Right hindlimb (tissue), 1 donor: Measurements from ENCODE around the gene KNSTRN.

Experiments used
- DNase-seq: peaks from one replicate; pipeline ENCODE4 v3.0.0-alpha.2; 2018

Gene KNSTRN

DNA sequence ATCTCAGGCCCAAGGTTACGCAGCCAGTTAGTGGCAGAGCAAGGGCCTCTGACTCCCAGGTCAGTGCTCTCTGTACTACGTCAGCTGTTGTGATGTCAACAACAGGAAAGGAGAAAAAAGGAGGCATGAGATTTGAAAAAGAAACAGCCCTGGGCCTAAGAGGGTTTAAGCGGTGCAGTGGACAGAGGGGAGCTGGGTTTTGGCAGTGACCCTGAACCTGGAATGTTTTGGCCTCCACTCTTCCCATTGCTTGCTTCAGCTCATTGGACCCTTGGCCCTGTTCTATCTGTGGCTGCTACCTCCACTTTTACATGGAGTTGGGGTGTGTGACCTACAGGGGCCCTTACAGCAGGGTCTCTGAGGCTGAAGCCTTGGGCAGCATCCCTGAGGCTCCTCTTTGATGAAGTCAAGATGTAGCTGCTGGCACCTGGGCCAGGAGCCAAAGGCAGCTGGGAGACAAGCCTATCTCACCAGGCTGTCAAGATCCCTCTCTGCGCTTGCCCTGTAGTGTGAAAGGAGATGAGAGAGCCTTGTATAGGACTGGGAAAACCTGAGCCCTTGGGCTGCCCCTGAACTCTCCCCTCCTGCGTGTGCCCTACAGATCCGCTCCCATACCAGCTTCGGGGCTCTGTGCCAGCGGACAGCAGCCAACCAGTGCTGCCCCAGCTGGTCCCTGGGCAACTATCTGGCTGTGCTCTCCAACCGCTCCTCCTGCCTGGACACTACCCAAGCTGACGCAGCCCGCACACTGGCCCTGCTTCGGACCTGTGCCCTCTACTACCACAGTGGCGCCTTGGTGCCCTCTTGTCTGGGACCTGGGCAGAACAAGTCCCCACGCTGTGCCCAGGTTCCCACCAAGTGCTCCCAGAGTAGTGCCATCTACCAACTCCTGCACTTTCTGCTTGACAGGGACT, 15.8 kb upstream of the KNSTRN start:
- DNase-seq: peak; percentile 51

DNA sequence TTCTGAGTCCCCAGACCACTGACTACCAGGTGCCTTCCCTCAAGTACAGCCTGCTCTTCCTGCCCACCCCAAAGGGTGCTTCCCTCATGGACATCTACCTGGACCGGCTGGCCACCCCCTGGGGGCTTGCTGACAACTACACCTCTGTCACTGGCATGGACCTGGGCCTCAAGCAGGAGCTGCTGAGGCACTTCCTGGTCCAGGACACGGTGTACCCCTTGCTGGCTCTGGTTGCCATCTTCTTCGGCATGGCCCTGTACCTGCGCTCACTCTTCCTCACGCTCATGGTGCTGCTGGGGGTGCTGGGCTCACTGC, 15.2 kb upstream of the KNSTRN start:
- no peak for DNase-seq

DNA sequence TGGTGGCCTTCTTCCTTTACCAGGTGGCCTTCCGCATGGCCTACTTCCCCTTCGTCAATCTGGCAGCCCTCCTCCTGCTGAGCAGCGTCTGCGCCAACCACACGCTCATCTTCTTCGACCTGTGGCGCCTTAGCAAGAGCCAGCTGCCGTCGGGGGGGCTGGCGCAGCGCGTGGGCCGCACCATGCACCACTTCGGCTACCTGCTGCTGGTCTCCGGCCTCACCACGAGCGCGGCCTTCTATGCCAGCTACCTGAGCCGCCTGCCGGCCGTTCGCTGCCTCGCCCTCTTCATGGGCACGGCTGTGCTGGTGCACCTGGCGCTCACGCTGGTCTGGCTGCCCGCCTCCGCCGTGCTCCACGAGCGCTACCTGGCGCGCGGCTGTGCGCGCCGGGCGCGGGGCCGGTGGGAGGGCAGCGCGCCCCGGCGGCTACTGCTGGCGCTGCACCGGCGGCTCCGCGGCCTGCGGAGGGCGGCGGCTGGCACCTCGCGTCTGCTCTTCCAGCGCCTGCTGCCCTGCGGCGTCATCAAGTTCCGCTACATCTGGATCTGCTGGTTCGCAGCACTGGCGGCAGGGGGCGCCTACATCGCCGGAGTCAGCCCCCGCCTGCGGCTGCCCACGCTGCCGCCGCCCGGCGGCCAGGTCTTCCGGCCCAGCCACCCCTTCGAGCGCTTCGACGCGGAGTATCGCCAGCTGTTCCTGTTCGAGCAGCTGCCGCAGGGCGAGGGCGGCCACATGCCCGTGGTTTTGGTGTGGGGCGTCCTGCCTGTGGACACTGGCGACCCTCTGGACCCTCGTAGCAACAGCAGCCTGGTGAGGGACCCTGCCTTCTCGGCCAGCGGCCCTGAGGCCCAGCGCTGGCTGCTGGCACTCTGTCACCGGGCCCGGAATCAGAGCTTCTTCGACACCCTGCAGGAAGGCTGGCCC, 14.6 kb upstream of the KNSTRN start:
- DNase-seq: peak; percentile 88

DNA sequence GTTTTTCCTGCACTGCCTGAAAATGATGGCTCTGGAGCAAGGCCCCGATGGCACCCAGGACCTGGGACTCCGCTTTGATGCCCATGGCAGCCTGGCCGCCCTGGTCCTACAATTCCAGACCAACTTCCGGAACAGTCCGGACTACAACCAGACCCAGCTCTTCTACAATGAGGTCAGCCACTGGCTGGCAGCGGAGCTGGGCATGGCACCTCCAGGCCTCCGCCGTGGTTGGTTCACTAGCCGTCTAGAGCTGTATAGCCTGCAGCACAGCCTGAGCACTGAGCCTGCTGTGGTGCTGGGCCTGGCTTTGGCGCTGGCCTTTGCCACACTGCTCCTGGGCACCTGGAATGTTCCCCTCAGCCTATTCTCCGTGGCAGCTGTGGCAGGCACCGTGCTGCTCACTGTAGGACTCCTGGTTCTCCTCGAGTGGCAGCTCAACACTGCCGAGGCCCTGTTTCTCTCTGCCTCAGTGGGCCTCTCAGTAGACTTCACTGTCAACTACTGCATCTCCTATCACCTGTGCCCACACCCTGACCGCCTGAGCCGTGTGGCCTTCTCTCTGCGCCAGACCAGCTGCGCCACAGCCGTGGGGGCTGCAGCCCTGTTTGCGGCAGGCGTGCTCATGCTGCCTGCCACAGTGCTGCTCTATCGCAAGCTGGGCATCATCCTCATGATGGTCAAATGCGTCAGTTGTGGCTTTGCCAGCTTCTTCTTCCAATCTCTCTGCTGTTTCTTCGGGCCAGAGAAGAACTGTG, 13.6 kb upstream of the KNSTRN start:
- DNase-seq: no peak

- DNase-seq: no peak
Measured at GRCh38 chr15:40369474-40369869, 13.0 kb upstream of the KNSTRN start.

- no peak for DNase-seq
Measured at GRCh38 chr15:40369971-40370370, 12.6 kb upstream of the KNSTRN start.

- no peak for DNase-seq
Measured at GRCh38 chr15:40372981-40373380, 9.5 kb upstream of the KNSTRN start.

DNA sequence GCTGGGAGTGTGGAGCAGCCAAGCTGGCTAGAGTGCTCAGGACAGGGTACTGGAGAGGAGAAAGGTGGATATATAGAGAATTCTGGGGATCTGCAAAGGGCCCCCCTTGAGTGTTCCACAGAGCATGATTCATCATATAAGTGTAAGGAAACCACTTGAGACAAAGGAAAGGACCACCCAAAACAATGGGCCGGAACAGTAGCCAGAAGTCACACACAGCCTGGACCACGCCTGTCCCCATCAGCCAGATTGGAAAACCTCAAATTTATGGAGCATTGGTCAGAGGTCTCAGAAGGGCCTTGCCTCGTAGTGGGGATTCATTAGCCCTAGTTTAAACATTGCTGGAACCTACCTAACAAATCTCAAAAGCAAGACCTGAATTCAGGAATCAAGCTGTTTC, 4.9 kb upstream of the KNSTRN start:
- DNase-seq: no peak

DNA sequence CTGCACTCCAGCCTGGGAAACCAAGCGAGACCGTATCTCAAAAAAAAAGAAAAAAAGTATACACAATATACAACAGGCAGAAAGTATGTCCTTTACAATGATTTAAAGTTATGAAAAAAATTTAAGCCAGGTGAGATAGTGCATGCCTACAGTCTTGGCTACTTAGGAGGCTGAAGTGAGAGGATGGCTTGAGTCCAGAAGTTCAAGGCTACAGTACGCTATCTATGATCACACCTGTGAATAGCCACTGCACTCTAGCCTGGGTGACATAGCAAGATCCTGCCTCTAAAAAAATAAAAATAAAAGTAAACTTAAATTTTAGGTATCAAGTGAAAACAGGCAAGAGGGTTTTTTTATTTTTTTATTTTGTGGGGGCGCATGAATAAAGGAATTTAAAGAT, 3.1 kb upstream of the KNSTRN start:
- DNase-seq: no peak

DNA sequence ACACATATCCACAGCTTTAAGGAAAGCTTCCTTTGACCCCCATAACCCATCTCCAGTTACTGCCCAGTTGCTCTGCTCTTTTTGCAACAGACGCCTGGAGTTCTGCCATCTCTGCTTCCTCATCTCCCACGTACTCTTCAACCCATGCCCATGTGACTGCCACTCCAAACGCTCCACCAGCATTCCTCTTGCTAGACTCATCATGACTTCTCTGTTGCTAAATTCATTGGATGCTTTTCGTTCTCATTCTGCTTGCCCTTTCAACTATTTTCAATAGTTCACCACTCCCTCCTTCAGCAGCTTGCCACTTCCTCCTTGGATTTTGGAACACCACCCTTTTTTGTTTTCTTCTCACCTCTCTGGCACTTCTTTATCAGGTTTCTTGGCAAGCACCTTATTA, 2.7 kb upstream of the KNSTRN start:
- DNase-seq: no peak

DNA sequence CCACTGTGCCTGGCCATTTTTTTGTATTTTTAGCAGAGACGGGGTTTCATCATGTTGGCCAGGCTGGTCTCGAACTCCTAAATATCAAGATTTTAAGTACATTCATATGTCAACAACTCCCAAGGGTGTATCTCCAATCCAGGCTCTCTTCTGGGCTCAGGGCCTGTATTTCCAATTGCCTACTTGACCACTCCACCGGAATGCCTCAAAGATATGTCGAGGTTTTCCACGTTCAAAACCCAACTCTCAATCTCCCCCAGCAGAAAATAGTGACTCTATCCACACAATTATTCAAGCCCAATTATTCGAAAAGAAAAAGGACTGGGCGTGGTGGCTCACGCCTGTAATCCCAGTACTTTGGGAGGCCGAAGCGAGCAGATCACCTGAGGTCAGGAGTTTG, 1.9 kb upstream of the KNSTRN start:
- DNase-seq: no peak

DNA sequence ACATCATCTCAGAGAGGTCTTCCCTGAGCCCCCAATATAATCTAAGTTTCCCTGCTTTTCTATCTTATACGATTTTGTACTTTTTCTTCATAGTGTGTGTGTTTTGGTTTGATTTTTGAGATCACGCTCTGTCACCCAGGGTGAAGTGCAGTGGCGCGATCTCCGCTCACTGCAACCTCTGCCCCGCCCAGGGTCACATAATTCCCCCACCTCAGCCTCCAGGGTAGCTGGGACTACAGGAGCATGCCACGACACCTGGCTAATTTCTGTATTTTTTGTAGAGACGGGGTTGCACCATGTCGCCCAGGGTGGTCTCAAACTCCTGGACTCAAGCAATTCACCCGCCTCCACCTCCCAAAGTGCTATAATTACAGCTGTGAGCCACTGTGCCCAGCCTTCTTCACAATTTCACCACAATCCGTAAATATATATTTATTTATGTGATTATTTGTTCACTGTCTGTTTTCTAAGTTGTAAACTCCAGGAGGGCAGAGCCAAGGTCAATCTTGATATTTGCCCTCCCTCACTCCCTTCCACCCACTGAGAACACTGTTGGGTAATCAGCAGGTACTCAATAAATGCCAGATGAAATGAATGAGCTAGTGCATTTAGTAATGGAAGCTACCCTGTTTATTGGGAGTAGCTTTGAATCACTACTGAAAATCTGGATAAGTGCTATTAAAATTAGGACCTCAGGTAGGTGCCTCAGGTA, 547 bp upstream of the KNSTRN start:
- DNase-seq: no peak

- DNase-seq: no peak
Measured at GRCh38 chr15:40386480-40386879, 4.0 kb downstream of the KNSTRN start.

DNA sequence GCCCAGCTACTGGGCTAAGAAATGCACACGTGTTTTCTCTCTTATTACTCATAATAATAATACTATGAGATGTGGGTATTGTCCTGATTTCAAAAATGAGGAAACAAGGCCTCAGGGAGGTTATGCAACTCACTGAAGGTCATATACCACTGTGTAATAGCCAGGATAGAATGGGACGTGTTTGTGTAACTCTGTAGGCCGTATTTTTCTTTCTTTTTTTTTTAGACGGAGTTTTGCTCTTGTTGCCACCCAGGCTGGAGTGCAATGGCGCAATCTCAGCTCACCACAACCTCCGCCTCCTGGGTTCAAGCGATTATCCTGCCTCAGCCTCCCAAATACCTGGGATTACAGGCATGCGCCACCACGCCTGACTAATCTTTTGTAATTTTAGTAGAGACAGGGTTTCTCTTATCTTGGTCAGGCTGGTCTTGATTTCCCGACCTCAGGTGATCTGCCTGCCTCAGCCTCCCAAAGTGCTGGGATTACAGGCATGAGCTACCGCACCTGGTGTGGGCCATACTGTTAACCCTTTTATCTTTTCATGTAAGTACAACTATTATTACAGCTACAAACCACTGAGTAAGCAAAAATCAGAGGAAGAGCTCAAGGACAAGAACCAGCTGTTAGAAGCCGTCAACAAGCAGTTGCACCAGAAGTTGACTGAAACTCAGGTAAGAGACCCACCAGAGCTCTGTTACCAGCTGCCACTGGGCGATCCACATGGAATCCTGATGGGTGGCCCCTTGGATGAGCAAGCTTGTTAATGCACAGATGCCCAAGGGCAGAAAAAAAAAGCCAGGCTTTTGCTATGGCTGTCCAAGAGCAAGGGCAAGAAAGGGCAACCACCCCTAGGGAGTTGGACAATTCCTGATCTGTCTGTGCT, 6.7 kb downstream of the KNSTRN start:
- DNase-seq: no peak

DNA sequence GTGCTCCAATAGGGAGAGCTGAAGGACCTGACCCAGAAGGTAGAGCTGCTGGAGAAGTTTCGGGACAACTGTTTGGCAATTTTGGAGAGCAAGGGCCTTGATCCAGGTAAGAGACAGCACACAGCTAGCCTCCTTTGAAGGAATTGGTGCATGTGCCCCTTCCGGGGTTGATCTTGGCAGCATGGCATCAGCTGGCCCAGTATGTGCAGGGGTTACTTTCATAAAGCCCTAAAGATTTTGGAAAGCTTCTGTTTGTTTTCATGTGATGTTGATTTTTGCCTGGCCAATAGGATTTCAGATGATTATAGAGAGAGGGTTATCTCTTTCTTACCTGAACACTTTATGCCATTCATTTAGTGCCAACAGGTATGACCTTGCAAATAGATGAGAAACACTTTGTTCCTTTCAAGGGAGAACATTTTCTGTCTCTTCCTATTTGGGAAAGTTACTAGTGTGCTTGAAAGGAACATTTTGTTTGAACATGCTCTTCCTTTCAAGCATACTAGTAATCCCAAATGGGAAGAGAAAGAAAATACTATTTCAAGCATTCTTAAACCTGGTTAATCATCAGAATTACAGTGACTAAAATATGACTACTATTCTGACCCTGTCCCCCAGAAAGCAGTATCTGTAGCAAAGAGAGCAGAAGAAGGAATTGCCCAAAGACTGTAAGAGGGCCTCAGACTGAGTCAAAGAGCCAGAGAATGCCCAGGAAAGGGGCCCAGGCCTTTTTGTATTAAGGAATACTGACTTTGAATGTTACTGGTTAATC, 7.5 kb downstream of the KNSTRN start:
- DNase-seq: no peak

DNA sequence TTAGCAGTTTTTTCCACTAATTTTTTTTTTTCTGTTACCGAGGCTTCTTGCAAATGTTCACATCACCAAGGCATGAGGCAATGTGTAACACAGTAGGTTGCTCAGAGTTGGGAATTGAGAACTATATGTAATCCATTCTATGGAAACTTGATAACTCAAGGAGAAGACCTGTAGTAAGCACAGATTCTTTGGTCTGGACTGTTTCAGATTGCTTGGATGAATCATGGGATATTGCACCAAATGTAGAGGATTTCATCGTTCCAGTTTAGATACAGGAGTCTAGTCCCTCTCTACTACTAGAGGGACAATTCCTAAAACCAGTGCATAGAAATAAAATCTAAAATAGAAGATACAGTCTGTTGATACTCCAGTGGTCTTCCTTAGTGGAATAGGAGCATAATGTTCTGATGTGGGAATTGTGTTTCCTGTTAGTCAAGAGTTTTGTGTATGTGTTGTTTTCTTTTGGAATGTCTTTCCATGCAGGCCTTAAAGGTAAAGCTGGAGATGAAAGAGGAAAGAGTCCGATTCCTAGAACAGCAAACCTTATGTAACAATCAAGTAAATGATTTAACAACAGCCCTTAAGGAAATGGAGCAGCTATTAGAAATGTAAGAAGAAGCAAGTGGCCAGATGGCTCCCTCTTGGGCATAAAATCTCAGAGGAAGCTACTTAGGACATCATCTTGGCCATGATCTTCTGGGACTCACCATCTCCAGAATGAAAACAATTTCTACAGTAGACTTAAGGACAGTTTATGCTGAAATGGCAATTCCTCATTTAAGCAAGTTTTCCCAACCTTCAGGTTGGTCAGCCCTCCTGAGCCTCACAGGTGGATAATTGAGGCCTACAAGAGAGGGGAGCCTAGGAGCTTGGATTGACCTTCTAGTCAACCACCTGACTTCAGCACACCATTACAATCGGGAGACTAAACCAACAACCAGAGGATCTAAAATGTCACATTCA, 10.7 kb downstream of the KNSTRN start:
- no peak for DNase-seq

DNA sequence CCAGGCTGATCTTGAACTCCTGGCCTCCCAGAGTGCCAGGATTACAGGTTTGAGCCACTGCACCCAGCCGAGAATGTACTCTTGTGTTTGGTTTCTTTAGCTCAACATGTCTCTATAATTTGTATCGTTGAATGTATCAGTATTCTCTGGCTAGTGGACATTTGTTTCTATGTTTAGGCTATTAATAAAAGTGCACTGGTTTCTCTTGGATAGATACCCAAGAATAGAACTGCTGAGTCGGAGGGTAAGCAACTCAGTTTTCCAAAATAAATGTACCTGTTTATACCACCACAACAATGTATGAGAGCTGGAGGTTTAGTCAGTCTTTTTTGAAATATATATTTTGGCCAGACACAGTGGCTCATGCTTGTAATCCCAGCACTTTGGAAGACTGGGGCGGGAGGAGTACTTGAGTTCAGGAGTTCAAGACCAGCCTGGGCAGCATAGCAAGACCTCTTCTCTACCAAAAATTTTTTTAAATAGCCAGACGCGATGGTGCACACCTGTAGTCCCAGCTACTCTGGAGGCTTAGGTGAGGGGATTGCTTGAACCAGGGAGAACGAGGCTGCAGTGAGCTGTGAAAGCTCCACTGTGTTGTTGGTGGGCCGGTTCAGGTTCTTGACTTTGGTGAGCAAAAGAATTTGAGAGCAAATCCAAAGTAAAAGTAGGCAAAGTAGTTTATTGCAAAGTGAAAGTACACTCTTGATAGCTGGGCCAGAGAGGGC, 15.3 kb downstream of the KNSTRN start:
- no peak for DNase-seq

DNA sequence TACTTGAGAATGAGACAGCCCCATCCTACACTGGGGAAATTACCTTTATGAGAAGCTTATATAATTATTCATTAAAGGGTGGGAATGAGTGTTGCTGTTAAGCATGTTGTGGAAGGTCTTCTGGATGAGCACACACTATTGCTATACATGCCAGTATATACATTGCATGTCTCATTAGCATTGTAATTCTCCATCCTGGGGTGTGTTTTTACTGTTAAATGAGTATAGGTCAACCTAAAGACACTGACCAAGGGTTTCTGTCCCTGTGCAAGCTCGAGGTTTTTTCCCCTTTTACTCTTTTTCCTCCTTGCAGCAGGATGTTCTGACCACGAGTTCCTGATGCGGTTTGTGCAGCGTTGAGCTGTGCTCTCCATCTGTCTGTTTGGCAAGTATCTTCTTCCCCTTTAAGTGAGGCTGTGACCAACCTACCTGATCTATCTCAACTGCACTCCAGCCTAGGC, 15.9 kb downstream of the KNSTRN start:
- no peak for DNase-seq

DNA sequence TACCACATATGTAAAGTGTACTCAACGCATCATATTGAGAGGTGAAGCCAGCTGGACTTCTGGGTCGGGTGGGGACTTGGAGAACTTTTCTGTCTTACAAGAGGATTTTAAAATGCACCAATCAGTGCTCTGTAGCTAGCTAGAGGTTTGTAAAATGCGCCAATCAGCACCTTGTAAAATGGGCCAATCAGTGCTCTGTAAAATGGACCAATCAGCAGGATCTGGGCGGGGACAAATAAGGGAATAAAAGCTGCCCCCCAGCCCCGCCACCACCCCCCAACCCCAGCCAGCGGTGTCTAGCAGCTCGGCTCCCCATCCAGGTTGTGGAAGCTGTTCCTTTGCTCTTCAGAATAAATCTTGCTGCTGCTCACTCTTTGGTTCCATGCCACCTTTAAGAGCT, 16.8 kb downstream of the KNSTRN start:
- no peak for DNase-seq
